AG10803 (cell line): ENCODE measurements around the gene FBXL7.

ENCODE experiments used
- DNase-seq: peaks from one replicate; pipeline ENCODE4 v3.0.0; 2010; ENCODE audit warnings: low read depth
- H3K4me3 ChIP-seq: 2 replicates; pipeline ENCODE4 v1.5.1; 2011; ENCODE audit warnings: mild to moderate bottlenecking, low read length, control low read depth
- TF ChIP-seq, protein P1 (sequence below): conservative IDR thresholded peaks from 2 replicates; pipeline ENCODE4 v1.5.1; 2011; ENCODE audit warnings: mild to moderate bottlenecking, low read length, control low read depth, inconsistent platforms

Gene FBXL7

DNA sequence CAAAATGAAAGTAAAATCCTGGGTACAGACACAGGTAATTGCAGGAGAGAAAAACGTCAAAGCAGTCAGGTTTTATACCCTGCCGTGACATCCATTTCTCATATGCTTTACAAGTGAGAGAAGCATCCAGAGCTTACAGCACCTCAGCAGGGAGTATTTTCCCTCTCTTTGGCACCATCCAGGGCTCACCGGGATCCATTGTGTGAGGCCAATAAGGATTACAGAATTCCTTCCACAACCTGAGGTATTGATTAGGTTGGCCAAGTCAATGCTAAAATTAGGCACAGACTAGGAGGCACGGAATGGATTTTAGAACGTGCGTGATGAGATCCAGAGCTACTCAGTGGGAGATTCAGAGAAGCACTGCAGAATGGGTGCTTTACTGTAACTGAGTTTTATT lies 296.6 kb downstream of the FBXL7 start:
- no peak for DNase-seq
- H3K4me3 ChIP-seq: no peak overlapping the region
- TF ChIP-seq, protein P1, sequence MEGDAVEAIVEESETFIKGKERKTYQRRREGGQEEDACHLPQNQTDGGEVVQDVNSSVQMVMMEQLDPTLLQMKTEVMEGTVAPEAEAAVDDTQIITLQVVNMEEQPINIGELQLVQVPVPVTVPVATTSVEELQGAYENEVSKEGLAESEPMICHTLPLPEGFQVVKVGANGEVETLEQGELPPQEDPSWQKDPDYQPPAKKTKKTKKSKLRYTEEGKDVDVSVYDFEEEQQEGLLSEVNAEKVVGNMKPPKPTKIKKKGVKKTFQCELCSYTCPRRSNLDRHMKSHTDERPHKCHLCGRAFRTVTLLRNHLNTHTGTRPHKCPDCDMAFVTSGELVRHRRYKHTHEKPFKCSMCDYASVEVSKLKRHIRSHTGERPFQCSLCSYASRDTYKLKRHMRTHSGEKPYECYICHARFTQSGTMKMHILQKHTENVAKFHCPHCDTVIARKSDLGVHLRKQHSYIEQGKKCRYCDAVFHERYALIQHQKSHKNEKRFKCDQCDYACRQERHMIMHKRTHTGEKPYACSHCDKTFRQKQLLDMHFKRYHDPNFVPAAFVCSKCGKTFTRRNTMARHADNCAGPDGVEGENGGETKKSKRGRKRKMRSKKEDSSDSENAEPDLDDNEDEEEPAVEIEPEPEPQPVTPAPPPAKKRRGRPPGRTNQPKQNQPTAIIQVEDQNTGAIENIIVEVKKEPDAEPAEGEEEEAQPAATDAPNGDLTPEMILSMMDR: no peak

DNA sequence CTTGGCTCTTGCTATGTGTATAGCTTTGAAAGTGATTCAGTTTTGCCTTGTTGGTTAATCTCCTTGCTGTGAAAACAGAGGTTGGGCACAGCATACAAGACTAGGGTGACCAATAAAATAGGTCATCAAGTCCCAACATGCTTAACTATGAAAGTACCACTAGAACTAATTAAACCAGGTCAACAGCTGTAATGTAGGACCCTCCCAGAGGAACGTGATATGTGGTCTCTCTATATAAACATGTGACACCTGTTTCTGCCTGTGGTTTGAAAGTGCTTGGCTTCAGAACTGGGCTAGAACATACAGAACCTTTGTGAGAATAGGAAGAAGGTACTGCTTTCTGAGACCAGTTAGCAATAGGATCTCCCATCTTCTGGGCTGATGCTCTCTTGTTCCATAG lies 297.1 kb downstream of the FBXL7 start:
- H3K4me3 ChIP-seq: no peak overlapping the region
- DNase-seq: no peak
- TF ChIP-seq, protein P1: no peak

- peak; percentile 52 for DNase-seq
- TF ChIP-seq, protein P1: no peak
- no peak overlapping the region for H3K4me3 ChIP-seq
These were observed 298.0 kb downstream of the FBXL7 start for GRCh38 chr5:15798006-15798405.

- TF ChIP-seq, protein P1: no peak
- H3K4me3 ChIP-seq: no peak overlapping the region
- DNase-seq: no peak
These were observed 299.0 kb downstream of the FBXL7 start for GRCh38 chr5:15799014-15799413.

DNA sequence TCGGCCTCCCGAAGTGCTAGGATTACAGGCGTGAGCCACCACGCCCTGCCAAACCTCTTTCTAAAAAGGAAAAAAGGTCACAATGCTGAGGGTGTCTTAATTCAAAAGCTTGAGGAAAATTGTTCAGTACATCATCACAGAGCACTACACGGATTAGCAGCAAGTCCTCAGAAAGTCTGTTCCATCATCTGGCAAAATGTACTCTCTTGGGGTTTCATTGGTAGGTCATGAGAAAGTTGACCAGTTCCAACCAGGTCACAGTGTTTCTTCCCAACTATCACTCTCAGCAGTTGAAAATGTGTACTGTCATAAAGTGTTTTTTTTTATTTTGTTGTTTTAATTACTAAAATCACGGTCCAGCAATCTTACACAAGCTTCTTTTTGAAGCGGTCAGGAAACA lies 299.6 kb downstream of the FBXL7 start:
- H3K4me3 ChIP-seq: no peak overlapping the region
- TF ChIP-seq, protein P1: no peak
- no peak for DNase-seq

- TF ChIP-seq, protein P1: no peak
- no peak for DNase-seq
These were observed 303.3 kb downstream of the FBXL7 start for GRCh38 chr5:15803280-15803679.

GRCh38 chr5:15806613-15807012 lies 306.6 kb downstream of the FBXL7 start:
- no peak for DNase-seq
- TF ChIP-seq, protein P1: no peak

More at GRCh38 chr5:15803280-15803679, 303.3 kb downstream of the FBXL7 start:
- H3K4me3 ChIP-seq: no peak overlapping the region

More at GRCh38 chr5:15806613-15807012, 306.6 kb downstream of the FBXL7 start:
- no peak overlapping the region for H3K4me3 ChIP-seq
